HG02571 (cell line): ENCODE data around the gene PDE4D.
"Not testable (repeated sequence)": the region's sequence is repeated elsewhere in the genome, so short reads cannot be mapped to it uniquely, and the experiment has no call there.

Experiments
- ATAC-seq: cut with Tn5 transposase; IDR thresholded peaks from one replicate; pipeline ENCODE4 v1.9.1; 2021; ENCODE audit warnings: mild to moderate bottlenecking, moderate library complexity; ENCODE audit not compliant: unreplicated experiment

Gene PDE4D

DNA sequence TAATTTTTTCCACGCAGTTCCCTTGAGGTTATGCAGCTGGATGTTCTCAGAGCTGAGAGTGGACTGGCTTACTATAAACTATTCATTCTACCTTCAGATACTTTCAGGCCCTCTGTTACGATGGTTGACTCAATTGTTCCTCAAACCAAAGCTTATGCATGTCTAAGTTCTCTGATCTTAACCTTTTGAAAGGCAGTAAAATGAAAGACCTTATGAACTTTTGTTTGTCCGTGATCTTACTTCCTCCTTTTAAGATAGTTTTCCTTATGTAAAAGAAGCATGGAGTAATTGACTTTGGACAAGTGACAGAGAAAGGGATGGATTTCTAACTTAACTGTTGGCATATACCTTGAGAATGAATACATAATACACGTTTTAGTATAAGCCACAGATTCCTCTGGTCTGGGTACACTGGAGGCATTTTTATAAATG is 575.7 kb downstream of the PDE4D start:
- ATAC-seq, result no peak

DNA sequence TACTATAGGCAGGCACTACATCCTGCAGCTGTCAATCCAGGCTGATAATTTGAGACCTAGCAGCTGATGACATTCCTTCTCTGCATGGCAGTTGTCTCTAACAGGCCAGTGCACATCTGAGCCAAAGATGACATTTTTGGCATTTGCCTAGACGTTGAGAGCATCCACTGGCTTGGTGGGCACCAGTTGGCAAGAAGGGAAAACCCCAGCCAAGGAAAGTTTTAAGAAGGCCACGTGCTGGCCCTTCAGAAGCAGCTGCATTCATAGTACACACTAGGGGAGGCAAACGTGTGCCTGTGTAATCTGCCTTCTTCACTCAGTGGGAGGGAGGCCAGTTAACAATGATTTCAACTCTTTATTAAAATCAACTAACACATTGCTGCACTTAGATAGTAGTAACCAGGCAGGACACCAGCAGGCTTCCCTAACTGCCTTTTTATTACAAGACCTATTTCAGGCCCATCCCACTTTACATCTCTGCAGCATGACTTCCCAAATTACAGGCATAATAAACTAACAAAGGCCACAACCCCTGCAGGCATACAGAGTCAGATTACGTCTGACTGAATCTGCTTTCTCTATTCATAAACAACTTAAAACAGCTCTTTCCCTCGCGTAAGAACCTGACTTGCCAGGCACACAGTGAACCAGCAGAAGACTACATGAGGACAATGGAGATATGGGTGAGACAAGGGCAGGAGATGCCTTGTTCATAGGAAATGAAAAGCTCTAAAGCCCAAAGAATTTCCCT is 576.3 kb downstream of the PDE4D start:
- no peak for ATAC-seq

DNA sequence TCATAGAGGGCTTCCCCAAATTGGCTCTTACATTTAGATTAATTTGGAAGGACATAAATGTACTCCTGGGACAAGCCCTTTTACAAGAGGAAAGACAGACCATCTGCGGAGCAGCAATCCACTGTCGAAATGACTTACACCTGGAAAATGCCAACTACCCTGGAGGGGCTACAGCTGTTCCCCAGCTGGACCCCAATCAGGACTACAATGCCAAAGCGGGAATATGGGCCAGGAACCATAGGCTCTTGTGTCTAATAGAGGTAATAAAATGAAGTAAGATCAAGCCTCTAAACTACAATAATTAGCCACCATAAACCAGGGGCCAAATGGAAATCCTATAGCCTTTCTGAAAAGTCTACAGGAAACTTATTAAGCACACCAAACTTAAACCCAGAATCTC is 581.3 kb downstream of the PDE4D start:
- no peak for ATAC-seq

DNA sequence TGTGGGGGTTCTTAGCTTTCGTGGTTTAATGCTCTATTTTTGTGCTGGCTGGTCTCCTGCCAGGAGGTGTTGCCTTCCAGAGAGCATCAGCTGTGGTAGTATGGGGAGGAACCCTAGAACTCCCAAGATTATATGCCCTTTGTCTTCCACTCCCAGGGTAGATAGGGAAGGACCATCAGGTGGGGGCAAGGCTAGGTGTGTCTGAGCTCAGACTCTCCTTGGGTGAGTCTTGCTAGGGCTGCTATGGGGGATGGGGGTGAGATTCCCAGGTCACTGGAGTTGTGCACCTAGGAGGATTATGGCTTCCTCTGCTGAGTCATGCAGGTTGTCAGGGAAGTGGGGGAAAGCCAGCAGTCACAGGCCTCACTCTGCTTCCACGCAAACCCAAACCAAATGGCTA is 584.8 kb downstream of the PDE4D start:
- ATAC-seq, result not testable (repeated sequence)

DNA sequence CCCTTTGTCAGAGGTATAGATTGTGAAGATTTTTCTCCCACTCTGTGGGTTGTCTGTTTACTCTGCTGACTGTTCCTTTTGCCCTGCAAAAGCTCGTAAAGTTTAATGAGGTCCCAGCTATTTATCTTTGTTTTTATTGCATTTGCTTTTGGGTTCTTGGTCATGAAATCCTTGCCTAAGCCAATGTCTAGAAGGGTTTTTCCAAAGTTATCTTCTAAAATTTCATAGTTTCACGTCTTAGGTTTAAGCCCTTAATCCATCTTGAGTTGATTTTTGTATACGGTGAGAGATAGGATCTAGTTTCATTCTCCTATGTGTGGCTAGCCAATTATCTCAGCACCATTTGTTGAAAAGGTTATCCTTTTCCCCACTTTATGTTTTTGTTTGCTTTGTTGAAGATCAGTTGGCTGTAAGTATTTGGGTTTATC is 590.2 kb downstream of the PDE4D start:
- not testable (repeated sequence) for ATAC-seq

GRCh38 chr5:59302509-59302908 is 591.0 kb downstream of the PDE4D start:
- not testable (repeated sequence) for ATAC-seq

DNA sequence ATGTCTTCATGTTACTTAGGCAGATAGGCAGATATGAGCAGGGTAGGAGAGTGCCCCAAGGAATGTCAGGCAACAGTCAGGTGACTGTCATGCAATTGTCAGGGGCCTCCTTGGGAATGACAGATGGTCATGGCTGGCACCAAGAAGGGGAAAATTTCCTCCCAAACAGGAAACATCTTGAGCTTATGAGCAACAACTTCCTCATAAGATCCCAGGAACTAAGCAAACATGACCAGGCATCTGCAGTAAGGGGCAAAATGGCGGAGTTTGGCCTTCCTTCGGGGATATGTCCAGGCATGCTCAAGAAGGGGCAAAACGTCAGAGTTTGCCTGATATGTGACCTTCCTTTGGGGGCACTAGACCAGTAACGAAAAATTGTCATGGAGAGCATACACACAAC is 591.8 kb downstream of the PDE4D start:
- no peak for ATAC-seq

DNA sequence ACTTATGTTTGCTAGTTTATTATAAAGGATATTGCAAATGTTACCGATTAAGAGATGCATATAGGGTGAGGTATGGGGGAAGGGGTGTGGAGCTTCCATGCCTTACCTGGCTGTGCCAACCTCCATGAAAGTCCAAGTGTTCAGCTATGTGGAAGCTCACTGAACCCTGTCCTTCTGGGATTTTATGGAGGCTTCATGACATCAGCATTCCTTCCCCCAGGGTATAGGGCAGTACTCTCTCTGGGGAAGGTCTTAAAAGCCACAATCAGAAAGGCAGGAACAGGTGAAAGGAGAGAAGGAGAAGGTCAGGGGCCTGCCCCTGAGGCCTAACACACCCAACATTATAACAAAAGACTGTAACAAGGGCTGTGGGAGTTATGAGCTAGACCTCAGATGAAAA is 592.6 kb downstream of the PDE4D start:
- no peak for ATAC-seq

GRCh38 chr5:59299006-59299405 is 594.5 kb downstream of the PDE4D start:
- ATAC-seq, result no peak

DNA sequence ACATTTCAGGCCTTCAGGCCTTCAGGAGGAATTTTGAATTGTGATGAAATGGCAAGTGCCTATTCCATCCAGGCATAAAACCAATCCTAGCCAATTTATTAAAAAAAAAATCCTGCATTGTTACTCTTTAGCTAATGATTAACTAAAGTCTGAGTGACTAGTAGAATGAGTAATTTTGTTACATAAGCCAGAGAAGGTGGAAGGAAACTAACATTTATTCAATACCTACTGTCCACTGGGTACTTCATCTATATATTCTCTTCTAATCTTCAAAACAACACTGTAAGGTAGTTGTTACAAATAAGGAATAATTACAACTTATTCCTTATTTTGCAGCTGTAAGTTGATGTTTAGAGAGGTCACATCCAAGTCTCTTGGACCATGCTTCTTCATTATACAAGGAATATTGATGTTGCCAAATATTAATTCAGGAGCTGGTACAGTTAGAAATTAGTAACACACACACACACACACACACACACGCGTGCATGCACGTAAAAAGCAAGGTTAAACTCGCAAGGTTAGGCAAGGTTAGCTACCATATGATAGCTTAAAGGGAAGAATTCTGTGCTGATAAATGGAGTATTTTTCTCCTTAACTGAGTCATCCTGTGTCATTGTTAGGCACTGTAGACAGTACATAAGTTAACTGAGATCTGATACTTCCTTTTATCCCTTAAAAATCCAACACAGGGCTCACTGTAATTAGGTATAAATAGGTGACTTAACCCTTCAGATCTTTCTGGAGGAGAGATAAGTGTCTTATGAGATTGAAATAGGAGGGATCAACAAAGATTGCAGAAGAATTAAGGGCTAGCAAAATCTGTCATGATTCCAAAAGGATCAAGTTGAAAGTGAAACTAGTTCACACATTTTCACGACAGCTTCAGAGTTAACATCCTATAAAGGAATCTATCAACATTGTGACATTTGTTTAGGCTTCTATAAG is 596.9 kb downstream of the PDE4D start:
- no peak for ATAC-seq

DNA sequence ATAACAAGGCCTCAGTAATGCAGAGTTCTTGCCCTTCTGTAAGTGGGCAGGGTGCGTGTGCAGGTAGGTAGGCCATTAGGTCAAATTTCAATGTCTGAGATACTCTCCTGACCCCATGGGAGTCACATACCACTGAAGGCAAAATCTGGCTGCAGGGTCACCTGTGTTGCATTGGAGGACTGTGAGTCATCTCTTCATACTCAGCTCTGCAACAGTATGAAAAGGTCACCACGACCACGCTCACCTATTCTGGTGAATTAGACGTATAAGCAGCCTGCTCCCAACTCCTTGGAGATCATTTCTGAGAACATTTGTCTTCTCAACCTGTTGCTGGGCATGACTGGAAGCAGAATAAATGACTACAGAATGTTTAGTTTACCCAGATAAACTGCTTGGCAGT is 599.8 kb downstream of the PDE4D start:
- ATAC-seq, result no peak

DNA sequence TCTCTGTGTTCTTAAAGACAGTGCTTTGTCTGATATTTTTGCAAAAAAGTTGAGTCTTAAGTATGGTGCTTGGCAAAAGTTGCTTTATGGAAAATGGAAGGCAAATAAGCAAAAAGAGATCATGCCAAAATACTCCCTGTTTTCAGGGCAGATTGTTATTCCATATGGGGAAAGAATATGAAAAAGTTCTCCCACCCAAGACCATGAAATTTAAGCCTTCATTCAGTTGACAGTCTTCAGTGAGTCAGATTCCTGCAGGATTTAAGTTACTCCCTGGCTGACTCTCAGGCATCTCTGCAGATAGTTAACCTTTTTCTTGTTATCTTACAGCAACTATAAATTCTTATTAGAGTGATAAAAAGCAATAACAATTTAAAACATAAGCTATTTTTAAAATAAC is 601.6 kb downstream of the PDE4D start:
- no peak for ATAC-seq

DNA sequence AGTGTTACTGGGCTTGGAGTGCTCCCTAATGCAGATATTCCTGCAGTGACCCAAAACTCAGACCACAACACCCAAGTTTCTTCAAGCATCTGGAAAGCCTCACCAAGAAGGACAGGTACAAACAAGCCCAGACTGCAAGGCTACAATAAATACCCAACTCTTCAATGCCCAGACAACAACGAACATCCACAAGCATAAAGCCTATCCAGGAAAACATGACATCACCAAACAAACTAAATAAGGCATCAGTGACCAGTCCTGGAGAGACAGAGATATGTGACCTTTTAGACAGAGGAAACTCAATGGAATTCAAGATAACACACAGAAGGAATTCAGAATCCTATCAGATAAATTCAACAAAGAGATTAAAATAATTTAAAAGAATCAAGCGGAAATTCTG is 605.6 kb downstream of the PDE4D start:
- ATAC-seq, result no peak

DNA sequence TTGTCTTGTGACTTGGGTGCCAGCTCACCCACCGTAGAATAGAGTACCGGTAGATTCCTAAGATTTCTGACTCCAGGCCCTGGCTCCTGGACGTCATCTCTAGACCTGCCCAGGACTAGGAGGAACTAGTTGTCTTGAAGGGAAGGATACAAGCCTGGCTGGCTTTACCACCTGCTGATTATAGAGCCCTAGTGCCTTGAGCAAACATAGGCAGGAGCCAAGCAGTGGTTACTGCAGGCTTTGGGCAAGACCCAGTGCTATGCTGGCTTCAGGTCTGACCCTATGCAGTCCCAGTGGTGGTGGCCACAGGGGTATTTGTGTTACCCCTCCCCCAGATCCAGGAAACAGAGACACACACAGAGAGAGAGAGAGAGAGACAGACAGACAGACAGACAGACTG is 606.2 kb downstream of the PDE4D start:
- ATAC-seq, result no peak

- ATAC-seq, result no peak
Observed at GRCh38 chr5:59286510-59286909, 607.0 kb downstream of the PDE4D start.

- ATAC-seq, result no peak
Observed at GRCh38 chr5:59285300-59286016, 608.1 kb downstream of the PDE4D start.

- ATAC-seq, result no peak
Observed at GRCh38 chr5:59282726-59283125, 610.8 kb downstream of the PDE4D start.

GRCh38 chr5:59279979-59280378 is 613.5 kb downstream of the PDE4D start:
- no peak for ATAC-seq

GRCh38 chr5:59276917-59277372 is 616.6 kb downstream of the PDE4D start:
- ATAC-seq, result no peak

DNA sequence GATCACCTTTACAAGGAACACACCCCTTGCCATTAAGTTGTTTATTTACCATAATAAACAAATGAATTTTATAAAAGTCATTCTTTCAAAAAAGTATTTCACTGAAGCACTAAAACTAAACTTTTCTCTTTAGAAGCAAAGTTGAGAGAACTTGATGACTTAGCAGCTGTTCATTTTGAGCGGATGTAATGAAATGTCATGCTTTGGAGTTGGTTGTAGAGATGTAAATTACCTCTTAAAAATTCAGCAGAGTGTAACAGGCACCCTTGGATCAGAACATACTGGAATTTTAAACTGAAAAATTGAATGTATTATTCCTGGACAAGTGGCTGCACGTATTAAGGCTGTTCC is 617.2 kb downstream of the PDE4D start:
- no peak for ATAC-seq
